ENCODE data around the gene PDLIM7.

DNA sequence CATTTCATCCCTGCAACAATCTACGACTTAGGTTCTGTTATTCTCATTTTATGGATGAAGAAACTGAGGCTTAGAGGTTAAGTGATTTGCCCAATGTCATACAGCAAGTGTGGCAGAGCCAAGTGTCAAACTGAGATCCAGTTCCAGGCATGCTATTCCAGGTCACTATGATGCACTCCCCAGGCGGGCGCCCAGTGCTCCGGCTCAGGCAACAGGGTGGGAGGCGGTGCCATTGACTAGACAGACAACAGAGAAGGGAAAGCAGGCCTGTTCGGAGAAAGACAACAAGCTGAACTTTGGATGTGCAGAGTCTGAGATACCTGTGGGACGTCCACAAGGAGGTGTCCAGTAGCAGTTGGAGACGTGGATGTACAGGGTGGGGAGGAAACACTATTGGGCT, 30.2 kb upstream of the PDLIM7 start:
- TF ChIP-seq CTCF (IDR thresholded peaks at IDR 0.05; ENCODE audit: low read length): no peak
- TF ChIP-seq EZH2 (optimal IDR thresholded peaks at IDR 0.05; ENCODE audit: low read depth, low read length): no peak

Data from MM.1S (cell line).